NCI-H748 treated with DMSO at 0.1 percent for 48 hours (cell line): ENCODE results near the gene BRD2.

Experiments
- DNase-seq: peaks from one replicate; lab custom pipeline; 2025; lab: John Stamatoyannopoulos, UW

The BRD2 gene

DNA sequence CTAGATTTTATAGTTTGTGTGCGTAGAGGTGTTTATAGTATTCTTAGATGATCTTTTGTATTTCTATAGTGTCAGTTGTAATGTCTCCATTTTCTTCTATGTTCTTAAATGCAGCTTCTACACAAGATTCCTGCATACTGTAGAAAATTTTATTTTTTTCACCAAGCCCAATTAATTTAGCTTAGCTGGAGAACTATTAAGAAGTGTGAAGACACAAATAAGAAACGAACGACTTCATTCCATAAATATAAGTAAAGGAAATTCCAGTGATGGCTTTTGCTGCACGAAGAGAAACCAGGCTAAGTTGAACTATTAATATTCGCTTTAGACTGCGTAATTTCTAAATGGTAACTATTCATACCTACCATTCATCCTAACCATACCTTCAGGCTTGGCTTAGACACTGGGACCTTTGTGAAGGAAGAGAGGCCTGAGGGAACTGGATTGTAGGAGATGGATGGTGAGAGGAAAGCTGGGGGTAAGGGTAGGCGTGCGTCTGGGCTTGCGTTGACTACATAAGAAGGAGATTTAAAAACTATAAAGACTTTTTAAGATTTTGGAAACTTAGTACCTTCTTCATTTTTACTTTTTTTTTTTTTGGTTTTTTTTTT lies 25.1 kb downstream of the BRD2 start:
- DNase-seq, result no peak

GRCh38 chr6:32995448-32995847 lies 27.1 kb downstream of the BRD2 start:
- DNase-seq, result no peak

- no peak for DNase-seq
Measured at GRCh38 chr6:33000055-33000454, 31.7 kb downstream of the BRD2 start.

DNA sequence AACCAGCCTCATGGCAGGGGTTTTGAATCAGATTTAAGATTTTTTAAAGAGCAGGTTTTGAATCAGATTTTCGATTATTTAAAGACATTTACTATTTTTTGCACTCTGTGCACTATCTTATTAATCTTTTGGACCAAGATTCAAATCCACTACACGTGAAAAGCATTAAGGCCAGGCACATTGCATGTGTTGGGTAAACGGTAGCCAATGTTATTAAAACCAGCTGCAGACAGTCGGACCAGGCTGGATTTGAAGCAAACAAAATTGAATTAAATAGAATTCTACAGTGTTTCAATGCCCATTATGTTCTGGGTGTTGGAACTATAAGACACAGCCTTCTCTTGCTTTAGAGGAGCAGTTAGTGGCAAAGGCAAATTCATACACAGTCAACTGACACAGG lies 33.3 kb downstream of the BRD2 start:
- no peak for DNase-seq

- DNase-seq, result no peak
Measured at GRCh38 chr6:33004940-33005339, 36.5 kb downstream of the BRD2 start.

DNA sequence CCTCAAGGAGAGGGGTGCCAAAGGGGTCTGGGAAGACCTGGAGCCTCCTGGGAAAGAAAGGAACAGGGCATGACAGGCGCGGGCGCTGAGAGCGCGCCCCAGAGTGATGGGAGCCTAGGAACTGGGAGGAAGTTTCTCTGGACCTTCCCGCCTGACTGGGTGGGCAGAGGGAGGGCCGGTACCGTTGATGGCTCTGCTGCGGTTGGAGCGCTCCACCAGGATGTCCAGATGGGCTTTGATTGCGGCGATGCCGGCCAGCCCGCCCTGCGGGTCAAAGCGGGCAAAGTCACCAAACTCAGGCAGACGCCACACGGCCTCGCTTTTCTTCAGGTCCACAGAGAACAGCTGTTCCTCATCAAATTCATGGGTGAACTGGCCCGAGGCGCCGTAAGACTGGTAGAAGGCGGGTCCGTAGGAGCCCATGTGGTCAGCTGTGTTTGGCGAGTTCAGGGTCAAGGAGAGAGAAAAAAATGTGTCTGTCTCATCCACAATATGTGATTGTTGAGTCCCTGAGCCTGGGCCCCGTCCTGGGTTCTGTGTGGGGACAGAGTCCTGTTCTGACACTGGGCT lies 39.5 kb downstream of the BRD2 start:
- DNase-seq, result no peak

DNA sequence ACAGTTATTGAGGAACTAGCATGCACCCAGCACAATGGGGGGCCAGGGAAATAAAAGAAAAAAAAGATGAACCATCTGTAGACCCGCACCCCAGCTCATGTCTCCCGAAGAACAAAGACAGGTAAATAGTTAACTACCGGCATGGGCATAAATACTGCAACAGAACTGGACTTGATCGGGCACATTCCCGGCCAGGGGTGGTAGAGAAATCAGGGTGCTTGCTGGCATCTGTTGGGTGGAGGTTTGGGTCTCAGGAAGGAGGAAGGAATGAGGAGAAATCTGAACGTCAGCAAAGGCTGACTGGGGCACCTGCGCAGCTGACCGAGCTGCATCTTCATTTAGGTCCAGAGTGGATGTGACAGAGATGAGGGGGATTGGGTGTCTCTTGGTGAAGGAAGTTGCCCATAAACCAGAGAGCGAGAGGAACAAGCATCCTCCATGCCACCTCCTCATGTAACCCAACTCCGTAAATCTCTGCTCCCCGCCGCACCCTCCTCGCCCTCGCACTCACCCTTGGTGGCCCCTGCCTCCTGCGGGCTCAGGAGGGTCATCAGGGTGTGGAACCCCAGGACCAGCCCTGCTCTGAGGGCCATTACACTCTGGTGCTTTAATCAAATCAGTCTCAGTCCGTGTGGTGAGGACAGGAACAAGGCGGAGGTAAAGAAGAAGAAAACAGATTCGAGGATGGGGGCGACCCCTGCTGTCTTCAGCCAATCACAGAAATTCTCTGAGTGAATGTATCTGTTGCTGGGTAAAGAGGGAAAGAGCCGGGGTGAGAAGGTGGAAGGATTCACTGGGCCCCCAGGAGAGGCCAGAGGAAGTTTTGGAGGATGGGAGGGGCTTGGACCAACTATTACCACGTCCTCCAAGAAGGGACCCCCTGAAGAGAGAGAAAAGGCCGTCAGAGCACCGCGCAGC lies 40.8 kb downstream of the BRD2 start, which contains the start of gene HLA-DOA:
TSS of gene HLA-DOA (minus strand) at position 648 of the 918 bp plus-strand sequence.
- DNase-seq, result no peak

- no peak for DNase-seq
Measured at GRCh38 chr6:33010356-33010755, 42.0 kb downstream of the BRD2 start.

GRCh38 chr6:33013608-33014007 lies 45.2 kb downstream of the BRD2 start:
- no peak for DNase-seq

DNA sequence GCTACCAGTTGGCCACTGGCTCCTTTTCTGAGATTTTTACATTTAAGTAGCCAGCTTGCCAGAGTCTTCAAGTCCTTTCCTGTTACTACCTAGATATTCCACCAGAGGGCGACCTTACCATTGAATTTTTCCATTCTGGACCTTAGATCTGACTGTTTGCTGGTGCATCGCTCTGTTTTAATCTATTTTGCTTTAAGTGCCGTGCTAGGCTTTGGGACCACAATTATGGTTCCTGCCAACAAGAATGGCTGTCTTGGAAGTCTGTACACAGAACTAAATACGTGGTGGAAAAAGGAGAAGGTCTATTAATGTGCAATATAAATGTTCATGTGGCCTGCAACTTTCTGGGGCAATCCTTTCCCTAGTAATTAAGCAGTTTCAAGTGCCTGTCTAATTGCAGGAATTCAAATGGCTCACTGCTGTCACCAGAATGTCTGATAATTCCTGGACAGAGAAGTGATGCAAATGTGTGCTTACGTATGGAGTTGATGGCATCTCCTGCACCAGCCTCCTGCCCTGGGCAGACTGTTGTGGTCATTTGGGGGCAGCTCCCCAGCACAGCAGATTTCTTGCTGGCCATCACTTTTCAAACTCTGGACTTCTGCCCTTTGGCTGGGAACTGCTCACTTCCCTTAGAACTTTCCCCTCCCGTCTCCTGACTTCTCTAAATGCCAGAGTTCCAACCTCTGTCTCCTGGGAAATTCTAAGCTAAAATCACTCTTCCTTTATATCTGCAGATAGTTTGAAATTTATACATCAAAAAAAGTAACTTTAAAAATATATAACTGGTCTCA lies 46.6 kb downstream of the BRD2 start:
- DNase-seq, result peak; percentile 92

DNA sequence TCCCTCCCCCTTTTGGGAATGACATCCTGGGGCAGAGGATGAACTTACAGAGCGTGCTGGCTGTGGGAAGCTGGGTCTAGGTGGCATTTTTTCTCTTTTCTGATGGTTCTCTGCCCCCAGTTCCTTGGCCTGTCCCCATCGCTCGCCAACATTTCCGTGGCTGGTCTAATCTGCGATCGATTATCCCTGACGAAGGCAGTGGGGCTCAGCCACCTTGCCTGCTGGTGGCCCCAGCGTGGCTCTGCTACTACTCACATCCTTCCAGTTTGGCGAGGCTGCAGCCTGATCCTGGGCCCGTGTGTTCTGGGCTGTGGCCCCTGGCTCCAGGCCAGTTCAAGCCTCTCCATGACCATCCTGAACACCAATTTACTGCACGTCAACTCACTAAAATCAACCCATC lies 47.4 kb downstream of the BRD2 start:
- DNase-seq, result no peak

- no peak for DNase-seq
Measured at GRCh38 chr6:33017018-33017417, 48.6 kb downstream of the BRD2 start.

DNA sequence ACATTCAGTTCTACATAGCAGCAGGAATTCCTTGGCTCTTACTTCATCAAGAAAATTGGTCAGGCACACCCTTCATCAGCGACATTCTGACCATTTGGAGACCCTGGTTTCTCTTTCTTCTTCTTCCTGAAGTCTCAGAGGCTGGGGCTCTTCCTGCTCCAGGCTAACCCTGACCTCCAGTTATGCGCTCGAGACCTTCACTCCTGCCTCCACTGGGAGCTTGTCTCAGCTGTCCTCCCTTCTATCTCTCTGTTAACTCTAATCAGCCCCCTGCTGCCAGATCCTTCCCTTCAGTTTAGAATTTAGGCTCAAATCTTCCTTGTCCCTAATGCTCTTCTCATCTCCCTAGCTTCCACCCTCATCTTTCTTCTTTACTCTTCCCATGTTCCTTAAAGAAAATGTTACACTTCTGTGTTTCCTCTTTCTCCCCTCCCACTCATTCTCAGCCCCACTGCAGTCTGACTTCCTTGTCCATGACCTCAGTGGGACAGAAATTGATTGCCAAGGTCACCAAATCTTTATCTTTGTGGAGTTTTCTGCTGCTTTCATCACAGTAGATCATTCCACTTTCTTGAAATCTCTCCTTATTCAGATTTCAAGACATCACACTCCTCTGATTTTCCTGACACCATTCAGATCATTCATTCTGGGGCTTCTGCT lies 49.4 kb downstream of the BRD2 start:
- no peak for DNase-seq

DNA sequence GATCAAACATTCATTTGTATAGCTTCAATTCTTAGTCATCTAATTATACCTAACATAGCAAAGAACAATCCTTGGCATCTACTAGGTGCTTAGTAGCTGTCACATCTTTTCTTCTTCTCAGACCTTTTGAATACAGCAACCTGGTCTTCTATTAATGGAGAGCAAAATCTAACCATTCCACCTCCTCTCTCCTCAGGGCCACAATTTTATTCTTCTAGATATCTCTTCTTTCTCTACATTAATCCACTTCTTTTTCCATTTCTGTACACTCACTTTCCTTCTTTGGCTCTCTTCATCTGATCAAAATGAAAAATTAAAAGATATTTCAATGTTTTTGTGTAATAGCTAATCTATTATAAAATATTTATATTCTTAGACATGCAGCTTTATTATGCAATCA lies 50.0 kb downstream of the BRD2 start:
- DNase-seq, result no peak

GRCh38 chr6:33018904-33019303 lies 50.5 kb downstream of the BRD2 start:
- no peak for DNase-seq

DNA sequence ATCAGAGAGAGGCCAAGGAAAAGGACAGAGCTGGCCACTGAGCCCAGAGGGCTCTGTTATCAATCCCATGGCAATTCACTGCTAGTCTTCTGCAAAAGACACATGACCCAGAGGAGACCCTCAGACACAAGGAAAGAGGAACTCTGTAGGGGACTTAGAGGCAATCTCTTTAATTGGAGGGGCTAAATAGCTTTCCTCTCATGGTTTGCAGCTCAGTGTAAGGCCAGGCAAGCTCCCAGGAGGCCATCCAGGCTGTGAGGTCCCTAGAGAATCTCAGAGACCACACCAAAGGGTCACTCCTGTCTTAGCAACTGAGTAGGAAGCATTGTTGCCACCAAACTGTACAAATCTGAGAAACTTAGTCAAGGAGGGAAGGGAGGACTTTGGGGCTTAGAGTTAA lies 51.0 kb downstream of the BRD2 start:
- DNase-seq, result no peak

DNA sequence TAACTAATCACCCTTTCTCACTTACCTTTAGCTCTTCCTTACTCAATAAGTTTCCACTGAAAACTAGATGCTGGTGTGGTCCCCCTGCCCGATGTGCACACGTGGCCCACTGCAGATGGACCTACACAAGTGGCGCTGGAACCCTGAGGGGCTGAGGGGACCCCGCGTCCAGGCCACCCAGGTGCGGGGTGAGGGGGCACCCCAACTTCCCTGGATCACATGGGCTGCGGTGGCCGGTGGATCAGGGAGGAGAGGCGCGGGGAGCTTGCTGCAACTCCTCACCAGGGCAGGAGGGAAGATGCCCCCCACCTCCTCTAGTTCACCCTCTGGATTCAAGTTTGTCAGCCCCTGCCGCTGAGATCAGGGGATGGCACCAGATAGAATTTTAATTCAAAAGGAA lies 53.5 kb downstream of the BRD2 start:
- no peak for DNase-seq

GRCh38 chr6:33023536-33023935 lies 55.1 kb downstream of the BRD2 start:
- no peak for DNase-seq

DNA sequence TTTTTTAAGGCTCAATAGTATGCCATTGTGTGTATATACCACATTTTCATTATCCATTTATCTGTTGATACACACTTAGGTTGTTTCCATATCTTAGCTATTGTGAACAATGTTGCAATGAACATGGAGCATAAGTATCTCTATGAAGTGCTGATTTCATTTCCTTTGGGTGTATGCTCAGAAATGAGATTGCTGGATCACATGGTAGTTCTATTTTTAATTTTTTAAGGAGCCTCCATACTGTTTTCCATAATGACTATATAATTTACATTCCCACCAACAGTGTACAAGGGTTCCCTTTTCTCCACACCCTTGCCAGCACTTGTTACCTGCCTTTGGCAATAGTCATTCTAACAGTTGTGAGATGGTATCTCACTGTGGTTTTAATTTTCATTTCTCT lies 56.1 kb downstream of the BRD2 start:
- no peak for DNase-seq

DNA sequence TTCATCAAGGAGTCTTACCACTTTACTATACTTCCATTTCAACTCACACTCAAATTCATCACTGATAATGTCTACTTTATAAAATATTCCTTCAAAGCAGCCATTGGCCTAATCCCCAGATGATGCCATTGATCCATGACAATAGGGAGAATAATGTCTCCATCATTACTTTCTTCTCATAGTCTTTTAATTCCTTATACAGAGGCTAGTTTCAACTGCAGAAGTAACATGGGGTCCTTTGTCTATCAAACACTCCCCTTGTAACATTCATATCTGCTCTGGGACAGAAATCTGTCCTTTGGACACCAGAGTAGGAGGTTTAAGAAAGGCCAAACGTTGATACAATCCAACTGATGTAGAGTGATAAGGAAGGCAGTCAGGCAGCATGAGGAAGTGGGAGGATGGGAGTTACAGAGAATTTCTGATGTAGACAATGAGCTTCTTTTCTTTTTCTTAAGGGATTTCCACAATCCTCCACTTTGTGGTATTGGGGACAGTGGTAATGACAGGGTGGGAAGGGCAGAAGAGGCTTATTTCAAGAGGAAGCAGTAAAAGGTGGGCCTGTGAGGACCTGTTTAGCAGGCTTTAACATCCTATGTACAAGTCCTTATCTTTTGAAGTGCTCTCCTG lies 59.9 kb downstream of the BRD2 start:
- no peak for DNase-seq
